GM12872 (cell line): ENCODE data around the gene CABP1.

ENCODE experiments used
- TF ChIP-seq, protein P1 (sequence below): IDR thresholded peaks from 3 replicates; pipeline ENCODE4 v1.5.1; 2011; ENCODE audit warnings: low read depth, mild to moderate bottlenecking, low read length, moderate library complexity; ENCODE audit not compliant: insufficient read depth

CABP1 gene

DNA sequence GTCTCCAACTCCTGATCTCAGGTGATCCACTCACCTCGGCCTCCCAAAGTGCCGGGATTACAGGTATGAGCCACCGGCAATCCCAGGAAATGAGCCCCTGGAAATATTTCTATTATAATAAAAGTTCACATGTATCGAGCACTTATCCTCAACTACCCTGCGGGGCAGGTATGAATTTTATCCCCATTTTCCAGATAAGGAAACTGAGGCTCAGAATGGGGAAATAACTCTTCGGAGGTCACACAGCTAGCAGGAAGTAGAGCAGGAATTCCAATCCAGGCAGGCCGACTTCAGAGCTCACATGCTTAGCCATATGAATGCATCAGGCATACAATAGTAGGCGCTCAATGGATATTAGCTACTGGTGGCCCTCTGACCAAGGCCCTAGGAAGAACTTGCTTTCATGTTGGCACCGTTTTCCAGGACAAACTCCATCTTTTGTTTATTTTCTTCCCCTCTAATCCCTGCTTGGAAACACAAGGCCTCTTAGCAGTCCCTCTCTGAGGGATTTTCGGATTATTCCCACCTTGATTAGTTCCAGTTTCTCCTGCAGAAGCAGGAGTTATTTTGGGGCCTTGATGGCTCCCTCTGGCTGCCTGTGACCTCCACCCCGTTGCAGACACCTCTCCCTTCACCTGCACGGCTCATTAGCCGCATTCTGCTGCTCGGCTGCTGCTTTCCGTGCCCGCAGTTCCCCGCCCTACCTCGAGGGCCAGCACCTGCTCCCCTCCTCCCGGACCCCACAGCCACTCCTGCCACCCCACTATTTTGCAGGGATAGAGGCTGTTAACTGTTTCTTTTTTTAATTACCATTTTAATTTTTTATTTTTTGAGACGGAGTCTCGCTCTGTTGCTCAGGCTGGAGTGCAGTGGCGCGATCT lies 40.5 kb upstream of the CABP1 start:
- TF ChIP-seq, protein P1, sequence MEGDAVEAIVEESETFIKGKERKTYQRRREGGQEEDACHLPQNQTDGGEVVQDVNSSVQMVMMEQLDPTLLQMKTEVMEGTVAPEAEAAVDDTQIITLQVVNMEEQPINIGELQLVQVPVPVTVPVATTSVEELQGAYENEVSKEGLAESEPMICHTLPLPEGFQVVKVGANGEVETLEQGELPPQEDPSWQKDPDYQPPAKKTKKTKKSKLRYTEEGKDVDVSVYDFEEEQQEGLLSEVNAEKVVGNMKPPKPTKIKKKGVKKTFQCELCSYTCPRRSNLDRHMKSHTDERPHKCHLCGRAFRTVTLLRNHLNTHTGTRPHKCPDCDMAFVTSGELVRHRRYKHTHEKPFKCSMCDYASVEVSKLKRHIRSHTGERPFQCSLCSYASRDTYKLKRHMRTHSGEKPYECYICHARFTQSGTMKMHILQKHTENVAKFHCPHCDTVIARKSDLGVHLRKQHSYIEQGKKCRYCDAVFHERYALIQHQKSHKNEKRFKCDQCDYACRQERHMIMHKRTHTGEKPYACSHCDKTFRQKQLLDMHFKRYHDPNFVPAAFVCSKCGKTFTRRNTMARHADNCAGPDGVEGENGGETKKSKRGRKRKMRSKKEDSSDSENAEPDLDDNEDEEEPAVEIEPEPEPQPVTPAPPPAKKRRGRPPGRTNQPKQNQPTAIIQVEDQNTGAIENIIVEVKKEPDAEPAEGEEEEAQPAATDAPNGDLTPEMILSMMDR, result no peak

DNA sequence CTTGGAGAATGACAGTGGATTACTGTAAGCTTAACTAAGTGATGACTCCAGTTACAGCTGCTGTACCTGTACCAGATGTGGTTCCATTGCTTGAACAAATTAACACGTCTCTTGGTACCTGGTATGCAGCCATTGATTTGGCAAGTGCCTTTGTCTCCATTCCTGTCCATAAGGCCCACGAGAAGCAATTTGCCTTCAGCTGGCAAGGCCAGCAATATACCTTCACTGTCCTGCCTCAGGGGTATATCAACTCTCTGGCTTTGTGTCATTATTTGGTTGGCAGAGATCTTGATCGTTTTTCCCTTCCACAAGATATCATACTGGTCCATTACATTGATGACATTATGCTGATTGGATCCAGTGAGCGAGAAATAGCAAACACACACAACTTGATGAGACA lies 29.9 kb upstream of the CABP1 start:
- TF ChIP-seq, protein P1, result no peak

DNA sequence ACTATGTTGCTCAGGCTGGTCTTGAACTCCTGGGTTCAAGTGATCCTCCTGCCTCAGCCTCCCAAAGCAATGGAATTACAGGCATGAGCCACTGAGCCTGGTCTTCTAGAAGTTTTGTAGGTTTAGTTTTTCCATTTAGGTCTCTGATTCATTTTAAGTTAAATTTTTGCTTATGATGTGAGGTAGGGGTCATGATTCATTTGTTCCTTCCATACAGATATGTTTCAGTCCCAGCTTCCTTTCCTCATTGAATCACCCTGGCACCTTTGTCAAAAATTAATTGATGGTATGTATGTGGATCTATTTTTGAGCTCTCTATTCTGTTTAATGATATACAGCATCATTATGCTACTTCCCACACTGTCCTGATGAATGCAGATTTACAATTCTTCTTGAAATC lies 25.6 kb upstream of the CABP1 start:
- TF ChIP-seq, protein P1, result no peak

DNA sequence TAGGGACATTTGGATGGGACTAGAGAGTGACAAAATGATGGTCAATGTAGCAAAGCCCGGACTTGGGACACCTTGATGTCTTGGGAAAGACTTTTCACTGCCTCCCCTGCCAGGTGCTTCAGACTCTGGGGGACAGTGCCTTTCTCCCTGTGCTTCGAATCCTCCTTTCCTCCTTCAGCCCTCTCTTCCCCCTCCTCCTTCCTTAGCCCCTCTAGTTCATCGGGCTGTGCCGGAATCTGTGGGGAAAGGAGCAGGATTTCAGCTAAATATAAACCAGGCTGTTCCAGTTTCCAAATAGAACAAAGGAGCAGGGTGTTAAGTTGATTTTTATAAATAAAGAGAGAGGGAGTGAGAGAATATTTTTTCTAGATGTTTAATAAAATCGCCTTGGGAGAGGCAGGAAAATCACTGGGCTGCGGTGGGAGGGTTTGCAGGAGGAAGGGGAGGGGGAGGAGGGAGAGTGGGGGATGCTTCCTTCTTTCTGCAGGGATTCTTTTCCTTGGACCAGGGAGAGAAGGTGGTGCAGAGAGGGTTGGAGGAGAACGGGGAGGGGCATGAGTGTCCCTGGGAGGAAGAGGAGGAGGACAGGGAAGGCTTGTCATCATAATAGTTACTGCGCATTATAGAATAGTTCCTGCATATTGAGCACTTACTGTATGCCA lies 21.3 kb upstream of the CABP1 start:
- TF ChIP-seq, protein P1, result no peak

DNA sequence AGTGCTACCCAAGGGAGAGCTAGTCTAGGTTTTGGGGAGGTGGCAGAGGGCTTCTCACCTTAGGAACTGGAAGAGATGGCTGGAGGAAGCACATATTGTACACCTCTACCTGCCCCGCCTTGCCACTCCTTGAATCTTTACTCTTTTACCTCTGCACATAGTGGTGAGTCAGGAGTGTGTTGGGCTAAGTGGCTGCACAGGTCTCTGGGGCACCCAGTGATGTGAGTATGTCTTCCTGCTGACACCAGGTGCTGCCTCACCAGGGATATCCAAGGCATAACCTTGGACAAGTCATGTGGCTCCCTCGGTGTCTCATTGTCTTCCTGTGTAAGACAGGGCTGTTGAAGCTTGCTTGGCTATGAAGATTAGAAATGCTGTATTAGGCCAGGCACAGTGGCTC lies 19.8 kb upstream of the CABP1 start:
- TF ChIP-seq, protein P1, result no peak

DNA sequence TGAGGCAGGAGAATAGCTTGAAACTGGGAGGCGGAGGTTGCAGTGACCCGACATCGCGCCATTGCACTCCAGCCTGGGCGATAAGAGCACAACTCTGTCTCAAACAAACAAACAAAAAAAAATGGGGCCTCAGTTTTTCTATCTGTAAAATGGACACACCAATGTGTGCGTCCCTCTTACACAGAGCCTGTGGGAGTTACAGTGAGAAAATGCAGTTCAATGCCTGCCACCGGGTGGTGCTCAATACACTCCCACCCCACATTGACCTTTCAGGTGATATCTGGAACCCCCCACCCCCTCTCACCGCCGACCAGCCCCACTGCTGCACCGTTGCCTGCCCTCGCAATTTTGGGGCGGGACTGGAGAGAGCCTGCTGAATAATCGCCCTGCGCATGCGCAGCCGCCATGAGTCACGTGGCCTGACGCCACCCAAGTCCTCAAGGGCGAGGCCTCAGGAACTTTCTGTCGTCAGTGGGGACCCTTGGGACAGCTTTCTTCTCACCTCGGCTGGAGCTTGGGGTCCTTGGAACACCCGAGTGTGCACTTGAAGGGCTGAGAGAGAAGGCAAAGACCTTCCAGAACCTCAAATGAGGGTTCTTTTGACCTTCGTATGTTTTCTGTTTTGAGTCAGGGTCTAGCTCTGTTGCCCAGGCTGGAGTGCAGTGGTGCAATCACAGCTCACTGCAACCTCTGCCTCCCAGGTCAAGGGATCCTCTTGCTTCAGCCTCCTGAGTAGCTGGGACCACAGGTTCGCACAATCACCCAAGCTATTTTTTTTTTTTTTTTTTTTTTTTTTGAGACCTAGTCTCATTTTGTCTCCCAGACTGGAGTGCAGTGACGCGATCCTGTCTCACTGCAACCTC lies 14.6 kb upstream of the CABP1 start:
- TF ChIP-seq, protein P1, result peak; percentile 57

DNA sequence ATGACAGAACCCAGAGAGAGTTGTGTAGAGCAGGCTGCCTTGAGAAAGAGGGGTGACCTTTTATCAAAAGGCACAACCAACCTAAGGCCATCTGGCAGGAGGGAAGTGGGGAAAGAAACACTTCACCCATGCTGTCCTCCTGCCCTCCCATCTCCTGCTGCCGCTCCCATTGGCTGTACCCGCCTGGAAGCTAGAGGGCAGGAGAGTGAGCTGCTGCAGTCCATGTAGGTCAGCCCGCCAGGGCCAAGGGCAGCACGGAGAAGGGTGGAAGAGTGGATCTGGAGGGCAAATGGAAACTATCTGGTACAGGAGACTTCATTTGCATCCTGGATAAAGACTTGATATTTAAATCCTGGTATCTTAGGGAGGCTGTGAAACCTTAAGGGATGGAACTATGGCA lies 11.5 kb upstream of the CABP1 start:
- TF ChIP-seq, protein P1, result no peak
